ENCODE measurements around the gene BICD1.
A peak's percentile ranks its signal among the peaks of the same experiment; 100 is the strongest.

BICD1 gene

GRCh38 chr12:32106517-32107358, at the start of gene BICD1:
TSS of gene BICD1 (plus strand) at chr12:32106847. CDS start at chr12:32107332, 485 bp downstream.
- H3K27ac Mint-ChIP-seq, result peak within 1 kb of the TSS; percentile 94 to 95 (median 95)
- H3K36me3 Mint-ChIP-seq (ENCODE audit: low read depth), result no peaks in the 10 kb centered on the region
- no peaks in the 10 kb centered on the region for H3K27me3 Mint-ChIP-seq (ENCODE audit: low read depth)
- H3K4me3 Mint-ChIP-seq, result peak within 1 kb of the TSS; percentile 96 to 99 (median 98)
- no peaks in the 10 kb centered on the region for H3K9me3 Mint-ChIP-seq
- H3K4me1 Mint-ChIP-seq, result peaks cover 29% of the 10 kb centered on the region
- peak; percentile 24 to 42 (median 38) for TF ChIP-seq CTCF (IDR thresholded peaks at IDR 0.05; ENCODE audit: unreplicated experiment in 3 of 3)

- H3K4me1 Mint-ChIP-seq, result peaks cover 11% of the 10 kb centered on the region
- no peak overlapping the region for H3K4me3 Mint-ChIP-seq
- TF ChIP-seq CTCF (IDR thresholded peaks at IDR 0.05; ENCODE audit: unreplicated experiment in 3 of 3), result no peak
These were observed 45.6 kb upstream of the BICD1 start for GRCh38 chr12:32061033-32061432.

DNA sequence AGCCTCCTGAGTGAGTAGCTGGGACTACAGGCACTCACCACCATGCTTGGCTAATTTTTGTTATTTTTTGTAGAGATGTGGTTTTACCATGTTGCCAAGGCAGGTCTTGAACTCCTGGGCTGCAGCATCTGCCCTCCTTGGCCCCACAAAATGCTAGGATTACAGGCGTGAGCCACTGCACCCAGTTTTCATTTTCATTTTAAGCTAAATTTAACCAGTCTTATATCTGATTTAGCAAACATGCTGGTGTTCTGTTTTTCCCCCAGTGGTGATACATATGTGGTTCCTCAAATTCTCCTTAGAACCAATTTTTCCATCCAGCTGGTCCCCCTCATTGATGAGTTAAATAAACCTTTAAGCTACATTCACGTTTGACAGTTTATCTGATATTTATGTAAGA, 43.8 kb upstream of the BICD1 start:
- peak overlapping the region in 2 of 3 experiments; percentile 8 to 71 for H3K27ac Mint-ChIP-seq
- H3K9me3 Mint-ChIP-seq, result no peaks in the 10 kb centered on the region
- H3K4me1 Mint-ChIP-seq, result peaks cover 16% of the 10 kb centered on the region
- H3K36me3 Mint-ChIP-seq (ENCODE audit: low read depth), result no peaks in the 10 kb centered on the region
- H3K27me3 Mint-ChIP-seq (ENCODE audit: low read depth), result no peaks in the 10 kb centered on the region
- H3K4me3 Mint-ChIP-seq, result no peak overlapping the region
- TF ChIP-seq CTCF (IDR thresholded peaks at IDR 0.05; ENCODE audit: unreplicated experiment in 3 of 3), result no peak

More at GRCh38 chr12:32061033-32061432, 45.6 kb upstream of the BICD1 start:
- peak overlapping the region in 1 of 3 experiments; percentile 77 for H3K27ac Mint-ChIP-seq
- no peaks in the 10 kb centered on the region for H3K36me3 Mint-ChIP-seq (ENCODE audit: low read depth)
- H3K9me3 Mint-ChIP-seq, result peaks cover 2% of the 10 kb centered on the region
- H3K27me3 Mint-ChIP-seq (ENCODE audit: low read depth), result no peaks in the 10 kb centered on the region

- peaks cover 16% of the 10 kb centered on the region for H3K4me1 Mint-ChIP-seq
- no peaks in the 10 kb centered on the region for H3K9me3 Mint-ChIP-seq
These were observed 42.9 kb upstream of the BICD1 start for GRCh38 chr12:32063796-32064195.

DNA sequence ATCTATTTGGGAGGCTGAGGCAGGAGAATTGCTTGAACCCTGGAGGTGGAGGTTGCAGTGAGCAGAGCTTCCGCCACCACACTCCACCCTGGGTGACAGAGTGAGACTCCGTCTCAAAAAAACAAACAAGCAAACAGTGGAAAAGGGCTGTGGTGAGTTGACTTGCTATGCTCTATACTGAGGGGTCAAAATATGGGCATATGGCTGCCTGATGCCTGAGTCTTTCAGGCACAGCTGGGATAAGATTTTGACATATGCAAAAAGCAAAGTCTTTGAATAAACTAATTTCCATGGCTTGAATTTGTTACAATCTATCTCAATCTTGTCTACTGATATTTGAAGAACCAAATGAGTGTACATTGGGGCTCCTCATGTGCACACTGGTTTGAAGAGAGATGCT, 40.4 kb upstream of the BICD1 start:
- no peaks in the 10 kb centered on the region for H3K36me3 Mint-ChIP-seq (ENCODE audit: low read depth)

More at GRCh38 chr12:32063796-32064195, 42.9 kb upstream of the BICD1 start:
- H3K27me3 Mint-ChIP-seq (ENCODE audit: low read depth), result no peaks in the 10 kb centered on the region
- TF ChIP-seq CTCF (IDR thresholded peaks at IDR 0.05; ENCODE audit: unreplicated experiment in 3 of 3), result no peak
- H3K27ac Mint-ChIP-seq, result no peak overlapping the region
- H3K36me3 Mint-ChIP-seq (ENCODE audit: low read depth), result no peaks in the 10 kb centered on the region
- H3K4me3 Mint-ChIP-seq, result no peak overlapping the region

More for the DNA sequence above, 40.4 kb upstream of the BICD1 start:
- Mint-ChIP-seq H3K4me3 (no peak overlapping the region), H3K4me1 (peaks cover 24% of the 10 kb centered on the region), H3K9me3 (no peaks in the 10 kb centered on the region), H3K27ac (peak overlapping the region in 2 of 3 experiments; percentile 18 to 41), H3K27me3 (ENCODE audit: low read depth) (no peaks in the 10 kb centered on the region)
- no peak for TF ChIP-seq CTCF (IDR thresholded peaks at IDR 0.05; ENCODE audit: unreplicated experiment in 3 of 3)

All from nephron (organoid).